ENCODE data around the gene MTUS2.

MTUS2 gene

DNA sequence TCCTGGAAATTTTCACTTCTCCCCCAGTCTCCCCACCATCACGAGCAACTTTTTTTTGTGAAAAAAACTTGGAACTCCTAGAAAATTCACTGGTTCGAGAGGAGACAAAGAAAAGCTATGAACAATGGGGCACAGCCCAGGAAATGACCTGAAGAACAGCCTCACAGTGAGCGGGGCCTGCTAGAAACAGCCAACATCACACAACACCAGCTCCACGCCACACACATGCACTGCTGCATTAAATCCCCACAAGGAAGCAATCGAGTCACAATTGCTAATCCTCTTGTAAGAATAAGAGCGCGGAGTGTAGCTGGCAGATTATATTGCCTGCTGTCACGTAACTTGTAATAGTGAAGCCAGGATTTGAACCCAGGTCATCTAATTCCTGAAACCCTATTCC lies 726.5 kb downstream of the MTUS2 start:
- Histone ChIP-seq H3K9ac (ENCODE audit: low read depth, low read length) (no peak overlapping the region), H3K4me3 (ENCODE audit: low read depth in 1 of 2, low read length in 2 of 2) (no peak overlapping the region), H4K20me1 (ENCODE audit: insufficient read depth, low read length) (peaks cover 84% of the 10 kb centered on the region), H3K9me3 (ENCODE audit: insufficient read depth, low read length, severe bottlenecking) (no peaks in the 10 kb centered on the region), H2AFZ (ENCODE audit: low read depth, low read length) (no peak overlapping the region), H3K27ac (ENCODE audit: low read length) (no peak overlapping the region), H3K4me1 (ENCODE audit: insufficient read depth, low read length) (no peaks in the 10 kb centered on the region), H3K4me2 (ENCODE audit: insufficient read depth, low read length) (no peak overlapping the region), H3K79me2 (ENCODE audit: insufficient read depth, low read length) (peaks cover 98% of the 10 kb centered on the region), H3K27me3 (ENCODE audit: insufficient read depth, low read length, poor library complexity) (no peaks in the 10 kb centered on the region), H3K36me3 (ENCODE audit: insufficient read depth, low read length) (peaks cover 80% of the 10 kb centered on the region)
- TF ChIP-seq EZH2 (IDR thresholded peaks at IDR 0.05; ENCODE audit: borderline replicate concordance, low read depth, low read length, severe bottlenecking) = no peak
- TF ChIP-seq, protein P1, sequence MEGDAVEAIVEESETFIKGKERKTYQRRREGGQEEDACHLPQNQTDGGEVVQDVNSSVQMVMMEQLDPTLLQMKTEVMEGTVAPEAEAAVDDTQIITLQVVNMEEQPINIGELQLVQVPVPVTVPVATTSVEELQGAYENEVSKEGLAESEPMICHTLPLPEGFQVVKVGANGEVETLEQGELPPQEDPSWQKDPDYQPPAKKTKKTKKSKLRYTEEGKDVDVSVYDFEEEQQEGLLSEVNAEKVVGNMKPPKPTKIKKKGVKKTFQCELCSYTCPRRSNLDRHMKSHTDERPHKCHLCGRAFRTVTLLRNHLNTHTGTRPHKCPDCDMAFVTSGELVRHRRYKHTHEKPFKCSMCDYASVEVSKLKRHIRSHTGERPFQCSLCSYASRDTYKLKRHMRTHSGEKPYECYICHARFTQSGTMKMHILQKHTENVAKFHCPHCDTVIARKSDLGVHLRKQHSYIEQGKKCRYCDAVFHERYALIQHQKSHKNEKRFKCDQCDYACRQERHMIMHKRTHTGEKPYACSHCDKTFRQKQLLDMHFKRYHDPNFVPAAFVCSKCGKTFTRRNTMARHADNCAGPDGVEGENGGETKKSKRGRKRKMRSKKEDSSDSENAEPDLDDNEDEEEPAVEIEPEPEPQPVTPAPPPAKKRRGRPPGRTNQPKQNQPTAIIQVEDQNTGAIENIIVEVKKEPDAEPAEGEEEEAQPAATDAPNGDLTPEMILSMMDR (IDR thresholded peaks at IDR 0.05; ENCODE audit: borderline replicate concordance, extremely low read depth, low read length, poor library complexity, severe bottlenecking) = no peak
- DNase-seq (no peak), ATAC-seq (ENCODE audit: insufficient read depth, low read depth) (no peak)

- Histone ChIP-seq H3K27me3 (ENCODE audit: insufficient read depth, low read length, poor library complexity) (no peaks in the 10 kb centered on the region), H3K36me3 (ENCODE audit: insufficient read depth, low read length) (peaks cover 85% of the 10 kb centered on the region), H4K20me1 (ENCODE audit: insufficient read depth, low read length) (peaks cover 87% of the 10 kb centered on the region), H3K9me3 (ENCODE audit: insufficient read depth, low read length, severe bottlenecking) (no peaks in the 10 kb centered on the region), H3K27ac (ENCODE audit: low read length) (no peak overlapping the region), H2AFZ (ENCODE audit: low read depth, low read length) (no peak overlapping the region), H3K79me2 (ENCODE audit: insufficient read depth, low read length) (peaks cover 100% of the 10 kb centered on the region), H3K4me1 (ENCODE audit: insufficient read depth, low read length) (no peaks in the 10 kb centered on the region), H3K4me3 (ENCODE audit: low read depth in 1 of 2, low read length in 2 of 2) (no peak overlapping the region), H3K9ac (ENCODE audit: low read depth, low read length) (no peak overlapping the region), H3K4me2 (ENCODE audit: insufficient read depth, low read length) (no peak overlapping the region)
- DNase-seq (no peak), ATAC-seq (ENCODE audit: insufficient read depth, low read depth) (no peak)
- TF ChIP-seq, protein P1 (IDR thresholded peaks at IDR 0.05; ENCODE audit: borderline replicate concordance, extremely low read depth, low read length, poor library complexity, severe bottlenecking) = no peak
- TF ChIP-seq EZH2 (IDR thresholded peaks at IDR 0.05; ENCODE audit: borderline replicate concordance, low read depth, low read length, severe bottlenecking) = no peak
These were observed 727.0 kb downstream of the MTUS2 start for GRCh38 chr13:29547153-29547552.

- Histone ChIP-seq H3K36me3 (ENCODE audit: insufficient read depth, low read length) (peaks cover 90% of the 10 kb centered on the region), H3K4me3 (ENCODE audit: low read depth in 1 of 2, low read length in 2 of 2) (no peak overlapping the region), H3K4me1 (ENCODE audit: insufficient read depth, low read length) (no peaks in the 10 kb centered on the region), H3K27ac (ENCODE audit: low read length) (no peak overlapping the region), H2AFZ (ENCODE audit: low read depth, low read length) (no peak overlapping the region), H3K9me3 (ENCODE audit: insufficient read depth, low read length, severe bottlenecking) (no peaks in the 10 kb centered on the region), H3K79me2 (ENCODE audit: insufficient read depth, low read length) (peaks cover 100% of the 10 kb centered on the region), H3K4me2 (ENCODE audit: insufficient read depth, low read length) (no peak overlapping the region), H3K9ac (ENCODE audit: low read depth, low read length) (no peak overlapping the region), H3K27me3 (ENCODE audit: insufficient read depth, low read length, poor library complexity) (no peaks in the 10 kb centered on the region), H4K20me1 (ENCODE audit: insufficient read depth, low read length) (peaks cover 87% of the 10 kb centered on the region; the same call in 1 of the 2 replicates)
- no peak for DNase-seq
- ATAC-seq (ENCODE audit: insufficient read depth, low read depth) = no peak
- no peak for TF ChIP-seq EZH2 (IDR thresholded peaks at IDR 0.05; ENCODE audit: borderline replicate concordance, low read depth, low read length, severe bottlenecking)
These were observed 728.6 kb downstream of the MTUS2 start for GRCh38 chr13:29548722-29549121.

DNA sequence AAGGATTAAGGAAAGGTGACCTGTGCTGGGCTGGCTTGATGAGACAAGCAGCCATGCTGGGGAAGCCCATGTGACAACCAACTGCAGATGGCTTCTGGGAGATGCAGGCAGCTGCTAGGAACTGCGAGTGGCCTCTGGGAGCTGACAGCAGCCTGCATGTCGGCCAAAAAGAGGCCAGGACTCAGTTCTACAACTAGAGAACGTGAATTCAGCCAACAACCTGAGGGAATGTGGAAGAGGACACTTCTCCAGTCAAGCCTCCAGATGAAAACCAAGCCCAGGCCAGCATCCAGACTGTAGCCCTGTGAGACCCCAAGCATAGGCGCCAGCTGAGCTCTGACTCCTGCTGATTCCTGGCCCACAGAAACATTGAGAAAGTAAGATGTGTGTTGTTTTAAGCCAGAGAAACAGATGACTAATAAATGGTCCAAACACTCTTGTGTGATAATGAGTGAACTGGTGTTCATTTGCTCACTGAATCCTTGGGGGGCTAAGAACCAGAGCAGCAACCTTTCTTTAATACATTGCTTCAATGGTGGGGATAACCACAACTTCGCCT lies 730.4 kb downstream of the MTUS2 start:
- Histone ChIP-seq H4K20me1 (ENCODE audit: insufficient read depth, low read length) (peaks cover 84% of the 10 kb centered on the region), H3K36me3 (ENCODE audit: insufficient read depth, low read length) (peaks cover 92% of the 10 kb centered on the region), H2AFZ (ENCODE audit: low read depth, low read length) (no peak overlapping the region), H3K79me2 (ENCODE audit: insufficient read depth, low read length) (peaks cover 98% of the 10 kb centered on the region), H3K9ac (ENCODE audit: low read depth, low read length) (no peak overlapping the region), H3K9me3 (ENCODE audit: insufficient read depth, low read length, severe bottlenecking) (no peaks in the 10 kb centered on the region), H3K4me1 (ENCODE audit: insufficient read depth, low read length) (no peaks in the 10 kb centered on the region), H3K4me2 (ENCODE audit: insufficient read depth, low read length) (no peak overlapping the region), H3K27ac (ENCODE audit: low read length) (no peak overlapping the region), H3K27me3 (ENCODE audit: insufficient read depth, low read length, poor library complexity) (no peaks in the 10 kb centered on the region), H3K4me3 (ENCODE audit: low read depth in 1 of 2, low read length in 2 of 2) (no peak overlapping the region)
- TF ChIP-seq, protein P1 (IDR thresholded peaks at IDR 0.05; ENCODE audit: borderline replicate concordance, extremely low read depth, low read length, poor library complexity, severe bottlenecking) = no peak
- TF ChIP-seq EZH2 (IDR thresholded peaks at IDR 0.05; ENCODE audit: borderline replicate concordance, low read depth, low read length, severe bottlenecking) = no peak
- DNase-seq (no peak), ATAC-seq (ENCODE audit: insufficient read depth, low read depth) (no peak)

Measured in DND-41 (cell line).